Measurements from ENCODE around the gene PMPCA. TPM values are rescaled to one million over a fixed set of nuclear protein-coding genes. Genes with fewer than 3 reads are reported as not detected.
A peak's percentile ranks its signal among the peaks of the same experiment; 100 is the strongest.

Gene PMPCA
- total and polyA plus RNA-seq, 2 of the 13 experiments (the other 11 are each of a cell fraction or from before 2014, with no cell fraction given), result 70.2 to 88.4 TPM

- FAIRE-seq (no peak), ATAC-seq (no peak), DNase-seq (ENCODE audit: low spot score) (no peak)
- no TSS peak for BruUV-seq (replicated peaks)
- Histone ChIP-seq H2AFZ (ENCODE audit: low read length) (no peak overlapping the region), H3K4me2 (ENCODE audit: low read depth, low read length) (no peak overlapping the region), H3K4me3 (replicated peaks in 1 of 3; ENCODE audit: insufficient read depth in 1 of 3, low read depth in 2 of 3, low read length in 3 of 3) (no peak overlapping the region), H3K9me3 (ENCODE audit: low read length) (no peaks in the 10 kb centered on the region), H3K79me2 (ENCODE audit: insufficient read depth, low read length) (no peaks in the 10 kb centered on the region), H3K27ac (ENCODE audit: extremely low read length, insufficient read depth, low read length) (no peak overlapping the region), H3K27me3 (ENCODE audit: control insufficient read depth in 1 of 2, insufficient read depth in 2 of 2, low read length in 2 of 2) (no peaks in the 10 kb centered on the region), H3K4me1 (ENCODE audit: insufficient read depth, low read length) (no peaks in the 10 kb centered on the region), H3K9ac (ENCODE audit: insufficient read depth, low read depth, low read length) (no peak overlapping the region), H3K36me3 (replicated peaks in 1 of 2; ENCODE audit: control insufficient read depth in 1 of 2, insufficient read depth in 2 of 2, low read length in 2 of 2) (peaks cover 42 to 77% of the 10 kb centered on the region in 2 experiments; a peak in 4 of 5 replicates), H4K20me1 (ENCODE audit: insufficient read depth, low read length) (no peaks in the 10 kb centered on the region)
- intact Hi-C loops (cut with micrococcal nuclease; ENCODE audit: unreplicated experiment) (no loop called here), in situ Hi-C loops (cut with HindIII; ENCODE audit: extremely low pct_ligation_motif_present, low pct_unique_long_range_greater_than_20kb) (no loop called here)
- ChIA-PET CTCF (ENCODE audit: low intra/inter-chr PET ratio, low total read pairs) (no interaction called here), POLR2A (no interaction called here)
- no peak for TF ChIP-seq HES4 (CRISPR knock-in tag; IDR thresholded peaks at IDR 0.05; ENCODE audit: borderline replicate concordance)
- TF ChIP-seq MAFK (conservative IDR thresholded peaks at IDR 0.05 in 1 of 2, IDR thresholded peaks at IDR 0.05 in 1 of 2; ENCODE audit: low read length in 2 of 2), result peak; percentile 83 to 88
- peak; percentile 84 for TF ChIP-seq MAFF (IDR thresholded peaks at IDR 0.05; ENCODE audit: low read depth, low read length)
- WGBS (ENCODE audit: low lambda C conversion rate), result 96% methylated on average over 9 of the region's 9 CpGs
Observed at GRCh38 chr9:136456258-136456657, 45.8 kb downstream of the PMPCA start.

DNA sequence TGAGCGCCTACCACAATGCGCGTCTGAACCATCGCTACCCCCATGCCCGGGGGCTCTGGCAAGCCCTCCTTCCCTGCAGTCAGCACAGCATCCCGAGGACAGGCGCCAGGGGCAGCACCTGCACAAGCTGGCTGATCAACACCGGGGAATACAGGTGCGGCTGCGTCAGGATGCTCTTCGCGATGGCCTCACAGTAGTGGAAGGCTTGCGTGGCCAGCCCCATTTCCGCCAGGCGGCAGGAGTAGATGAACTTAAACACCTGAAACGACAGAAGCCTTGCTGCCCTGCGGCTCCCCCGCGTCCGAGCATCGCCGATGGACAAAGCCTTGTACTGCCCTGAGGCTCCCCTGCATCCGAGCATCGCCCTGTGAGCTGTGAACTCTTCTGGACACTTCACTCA is 46.9 kb downstream of the PMPCA start:
- Histone ChIP-seq H2AFZ (ENCODE audit: low read length) (no peak overlapping the region), H3K4me2 (ENCODE audit: low read depth, low read length) (no peak overlapping the region), H3K36me3 (replicated peaks in 1 of 2; ENCODE audit: control insufficient read depth in 1 of 2, insufficient read depth in 2 of 2, low read length in 2 of 2) (peaks cover 43 to 82% of the 10 kb centered on the region in 2 experiments; a peak in 4 of 5 replicates), H3K9ac (ENCODE audit: insufficient read depth, low read depth, low read length) (no peak overlapping the region), H3K27ac (ENCODE audit: extremely low read length, insufficient read depth, low read length) (no peak overlapping the region), H3K4me1 (ENCODE audit: insufficient read depth, low read length) (no peaks in the 10 kb centered on the region), H3K27me3 (ENCODE audit: control insufficient read depth in 1 of 2, insufficient read depth in 2 of 2, low read length in 2 of 2) (no peaks in the 10 kb centered on the region), H3K9me3 (ENCODE audit: low read length) (no peaks in the 10 kb centered on the region), H3K79me2 (ENCODE audit: insufficient read depth, low read length) (no peaks in the 10 kb centered on the region), H4K20me1 (ENCODE audit: insufficient read depth, low read length) (no peaks in the 10 kb centered on the region), H3K4me3 (replicated peaks in 1 of 3; ENCODE audit: insufficient read depth in 1 of 3, low read depth in 2 of 3, low read length in 3 of 3) (no peak overlapping the region)
- ATAC-seq (no peak), FAIRE-seq (no peak), DNase-seq (ENCODE audit: low spot score) (no peak)
- ChIA-PET CTCF (ENCODE audit: low intra/inter-chr PET ratio, low total read pairs) (no interaction called here), POLR2A (no interaction called here)
- 95% methylated on average over 21 of the region's 24 CpGs for WGBS (ENCODE audit: low lambda C conversion rate)
- in situ Hi-C loops (cut with HindIII; ENCODE audit: extremely low pct_ligation_motif_present, low pct_unique_long_range_greater_than_20kb), result no loop called here
- TF ChIP-seq ZFP36 (IDR thresholded peaks at IDR 0.05; ENCODE audit: borderline replicate concordance, low read depth, low read length, partially characterized antibody) (no peak), TAF15 (IDR thresholded peaks at IDR 0.05; ENCODE audit: low read depth, low read length, poor library complexity, severe bottlenecking) (no peak), NFE2L1 (CRISPR knock-in tag; IDR thresholded peaks at IDR 0.05; ENCODE audit: borderline replicate concordance) (no peak), ZNF253 (CRISPR knock-in tag; IDR thresholded peaks at IDR 0.05; ENCODE audit: borderline replicate concordance) (no peak), KDM6A (CRISPR knock-in tag; IDR thresholded peaks at IDR 0.05; ENCODE audit: low read depth) (no peak), CHCHD3 (CRISPR knock-in tag; IDR thresholded peaks at IDR 0.05) (no peak), PBX3 (CRISPR knock-in tag; IDR thresholded peaks at IDR 0.05; ENCODE audit: borderline replicate concordance) (no peak), AGO2 (optimal IDR thresholded peaks at IDR 0.05; ENCODE audit: low read depth, low read length) (peak; percentile 51)
- BruUV-seq (replicated peaks), result no TSS peak
- intact Hi-C loops (cut with micrococcal nuclease; ENCODE audit: unreplicated experiment), result no loop called here

All from HepG2 (cell line).